NOMO-1 treated with DMSO at 0.1 percent for 48 hours (cell line): Measurements from ENCODE around the gene CKAP5.
"Not testable (repeated sequence)": the region's sequence is repeated elsewhere in the genome, so short reads cannot be mapped to it uniquely, and the experiment has no call there.

Experiments used
- DNase-seq: peaks from one replicate; lab custom pipeline; 2025; ENCODE audit not compliant: unreplicated experiment; lab: John Stamatoyannopoulos, UW

The CKAP5 gene

GRCh38 chr11:46728659-46729040, 117.4 kb downstream of the CKAP5 start:
- no peak for DNase-seq

GRCh38 chr11:46727952-46728658, 118.0 kb downstream of the CKAP5 start:
- no peak for DNase-seq

- no peak for DNase-seq
These were observed 119.7 kb downstream of the CKAP5 start for GRCh38 chr11:46726206-46726862.

- no peak for DNase-seq
These were observed 120.5 kb downstream of the CKAP5 start for GRCh38 chr11:46725338-46726205.

GRCh38 chr11:46724088-46724487, 122.0 kb downstream of the CKAP5 start:
- no peak for DNase-seq

GRCh38 chr11:46723359-46723680, 122.8 kb downstream of the CKAP5 start:
- no peak for DNase-seq

GRCh38 chr11:46722566-46723358, 123.3 kb downstream of the CKAP5 start:
- no peak for DNase-seq

GRCh38 chr11:46721286-46721685, 124.8 kb downstream of the CKAP5 start:
- DNase-seq = no peak

GRCh38 chr11:46719543-46720218, 126.4 kb downstream of the CKAP5 start:
- DNase-seq = no peak

- no peak for DNase-seq
These were observed 127.0 kb downstream of the CKAP5 start, which contains the start of gene F2 for GRCh38 chr11:46719048-46719542. TSS of gene F2 (plus strand) at chr11:46719213. CDS start at chr11:46719236, 23 bp downstream.

GRCh38 chr11:46718155-46719019, 127.7 kb downstream of the CKAP5 start:
- DNase-seq = no peak

GRCh38 chr11:46717825-46718154, 128.3 kb downstream of the CKAP5 start:
- DNase-seq = not testable (repeated sequence)

GRCh38 chr11:46712874-46713576, 133.1 kb downstream of the CKAP5 start:
- no peak for DNase-seq

- no peak for DNase-seq
These were observed 134.8 kb downstream of the CKAP5 start for GRCh38 chr11:46711303-46711702.

- DNase-seq = no peak
These were observed 135.2 kb downstream of the CKAP5 start for GRCh38 chr11:46710821-46711269.

GRCh38 chr11:46709351-46709750, 136.7 kb downstream of the CKAP5 start:
- not testable (repeated sequence) for DNase-seq

- DNase-seq = no peak
These were observed 139.2 kb downstream of the CKAP5 start for GRCh38 chr11:46706886-46707285.

- DNase-seq = no peak
These were observed 140.9 kb downstream of the CKAP5 start for GRCh38 chr11:46705070-46705688.
